H9 (cell line): ENCODE results near the gene CYBA. TPM values are rescaled to one million over a fixed set of nuclear protein-coding genes. Genes with fewer than 3 reads are reported as not detected.

Experiments used
- DNase-seq: peaks from one replicate; pipeline ENCODE4 v3.0.0-alpha.2; 2017
- H2AFZ ChIP-seq: one replicate; pipeline ENCODE4 v1.6.1; 2013; ENCODE audit warnings: mild to moderate bottlenecking, low read length, control low read depth, moderate library complexity
- H2AK5ac ChIP-seq: 2 replicates; pipeline ENCODE4 v1.6.1; 2013; ENCODE audit warnings: low read length, control low read depth, mixed read lengths; ENCODE audit not compliant: insufficient read length
- H2BK120ac ChIP-seq: one replicate; pipeline ENCODE4 v1.6.1; 2013; ENCODE audit warnings: low read depth, mild to moderate bottlenecking, low read length, control low read depth, inconsistent platforms; ENCODE audit not compliant: poor library complexity, severe bottlenecking
- H2BK12ac ChIP-seq: 2 replicates; pipeline ENCODE4 v1.6.1; 2013; ENCODE audit warnings: low read length, control low read depth, mixed read lengths, low read depth; ENCODE audit not compliant: insufficient read length
- H2BK15ac ChIP-seq: 2 replicates; pipeline ENCODE4 v1.6.1; 2013; ENCODE audit warnings: low read depth, low read length, control low read depth
- H2BK20ac ChIP-seq: one replicate; pipeline ENCODE4 v1.6.1; 2013; ENCODE audit warnings: low read depth, mild to moderate bottlenecking, low read length, control low read depth, inconsistent platforms; ENCODE audit not compliant: poor library complexity, severe bottlenecking
- H2BK5ac ChIP-seq: 2 replicates; pipeline ENCODE4 v1.6.1; 2013; ENCODE audit warnings: low read length, control low read depth, mixed read lengths; ENCODE audit not compliant: insufficient read length
- H3K14ac ChIP-seq: 2 replicates; pipeline ENCODE4 v1.6.1; 2013; ENCODE audit warnings: low read length, control low read depth; ENCODE audit not compliant: insufficient read depth
- H3K18ac ChIP-seq: 2 replicates; pipeline ENCODE4 v1.6.1; 2013; ENCODE audit warnings: low read depth, mild to moderate bottlenecking, mixed read lengths, low read length, control low read depth; ENCODE audit not compliant: insufficient read length
- H3K23ac ChIP-seq: 2 replicates; pipeline ENCODE4 v1.6.1; 2013; ENCODE audit warnings: low read length, control low read depth, mixed read lengths, low read depth; ENCODE audit not compliant: insufficient read length
- H3K23me2 ChIP-seq: 2 replicates; pipeline ENCODE4 v1.6.1; 2013; ENCODE audit warnings: low read depth, mild to moderate bottlenecking, mixed read lengths, low read length, control low read depth; ENCODE audit not compliant: insufficient read length, poor library complexity, severe bottlenecking
- H3K27ac ChIP-seq: 2 replicates; pipeline ENCODE4 v1.5.1; 2013; ENCODE audit warnings: low read length, control low read depth, mixed read lengths, low read depth; ENCODE audit not compliant: insufficient read length
- H3K27me3 ChIP-seq: 2 replicates; pipeline ENCODE4 v1.6.1; 2013; ENCODE audit warnings: low read length, control low read depth, inconsistent platforms; ENCODE audit not compliant: insufficient read depth
- H3K4ac ChIP-seq: 2 replicates; pipeline ENCODE4 v1.6.1; 2013; ENCODE audit warnings: low read depth, mild to moderate bottlenecking, control low read depth, inconsistent platforms, low read length, moderate library complexity
- H3K4me1 ChIP-seq: 2 replicates; pipeline ENCODE4 v1.6.1; 2013; ENCODE audit warnings: low read length, control low read depth, inconsistent platforms; ENCODE audit not compliant: insufficient read depth
- H3K4me2 ChIP-seq: 2 replicates; pipeline ENCODE4 v1.6.1; 2013; ENCODE audit warnings: low read length, control low read depth, mixed read lengths; ENCODE audit not compliant: insufficient read length, insufficient read depth
- H3K56ac ChIP-seq: 2 replicates; pipeline ENCODE4 v1.6.1; 2013; ENCODE audit warnings: low read depth, mild to moderate bottlenecking, mixed read lengths, low read length, control low read depth; ENCODE audit not compliant: insufficient read length
- H3K79me1 ChIP-seq: 2 replicates; pipeline ENCODE4 v1.6.1; 2013; ENCODE audit warnings: low read depth, mild to moderate bottlenecking, moderate library complexity, low read length, control low read depth, inconsistent platforms; ENCODE audit not compliant: insufficient read depth, poor library complexity, severe bottlenecking
- H3K79me2 ChIP-seq: 2 replicates; pipeline ENCODE4 v1.6.1; 2013; ENCODE audit warnings: low read length, control low read depth, inconsistent platforms; ENCODE audit not compliant: insufficient read depth
- H3K9ac ChIP-seq: 2 replicates; pipeline ENCODE4 v1.6.1; 2013; ENCODE audit warnings: low read length, control low read depth, mixed read lengths; ENCODE audit not compliant: insufficient read length; ENCODE audit errors: extremely low read depth
- H3K9me3 ChIP-seq: one replicate; pipeline ENCODE4 v1.6.1; 2013; ENCODE audit warnings: low read depth, low read length, inconsistent platforms; ENCODE audit not compliant: control insufficient read depth
- H3T11ph ChIP-seq: one replicate; pipeline ENCODE4 v1.6.1; 2013; ENCODE audit warnings: mild to moderate bottlenecking, low read length, control low read depth, inconsistent platforms
- H4K20me1 ChIP-seq: one replicate; pipeline ENCODE4 v1.6.1; 2013; ENCODE audit not compliant: control insufficient read depth, insufficient read length, insufficient read depth
- H4K5ac ChIP-seq: 2 replicates; pipeline ENCODE4 v1.6.1; 2013; ENCODE audit warnings: low read depth, mild to moderate bottlenecking, mixed read lengths, low read length, control low read depth; ENCODE audit not compliant: insufficient read length
- H4K8ac ChIP-seq: replicated peaks from 2 replicates; pipeline ENCODE4 v1.6.1; 2013; ENCODE audit warnings: low read length, control low read depth, mixed read lengths, low read depth; ENCODE audit not compliant: insufficient read length
- H4K91ac ChIP-seq: 2 replicates; pipeline ENCODE4 v1.6.1; 2013; ENCODE audit warnings: low read depth, mild to moderate bottlenecking, moderate library complexity, mixed read lengths, low read length, control low read depth; ENCODE audit not compliant: insufficient read length
- H3K27ac Mint-ChIP-seq, 3 experiments: 2 replicates in 2 of 3; 3 replicates in 1 of 3; pipeline ENCODE4 v1.8.0; 2020 to 2021; ENCODE audit warnings: mixed read lengths in 3 of 3, mild to moderate bottlenecking in 1 of 3, moderate library complexity in 1 of 3
- H3K27me3 Mint-ChIP-seq: 2 replicates; pipeline ENCODE4 v1.8.0; 2021; ENCODE audit warnings: low read depth, mild to moderate bottlenecking, moderate library complexity, mixed read lengths
- H3K36me3 Mint-ChIP-seq, 3 experiments: 2 replicates in 2 of 3; 3 replicates in 1 of 3; pipeline ENCODE4 v1.8.0; 2020 to 2021; ENCODE audit warnings: low read depth in 3 of 3, mixed read lengths in 3 of 3; ENCODE audit not compliant: insufficient read depth in 1 of 3
- H3K4me1 Mint-ChIP-seq, 2 experiments: 2 replicates each; pipeline ENCODE4 v1.8.0; 2020; ENCODE audit warnings: mixed read lengths in 2 of 2
- H3K4me3 Mint-ChIP-seq, 2 experiments: 2 replicates in 1 of 2; 3 replicates in 1 of 2; pipeline ENCODE4 v1.8.0; 2020 to 2021; ENCODE audit warnings: mild to moderate bottlenecking in 2 of 2, mixed read lengths in 2 of 2, moderate library complexity in 1 of 2
- H3K9me3 Mint-ChIP-seq, 2 experiments: 2 replicates in 1 of 2; 3 replicates in 1 of 2; pipeline ENCODE4 v1.8.0; 2020; ENCODE audit warnings: mild to moderate bottlenecking in 2 of 2, mixed read lengths in 2 of 2, moderate library complexity in 1 of 2
- CTCF ChIP-seq: fragments of 200-600 bp; sonication (generic); conservative IDR thresholded peaks from 3 replicates; pipeline ENCODE4 v1.8.0; 2021; ENCODE audit warnings: antibody characterized with exemption, mild to moderate bottlenecking
- WGBS: extraction: QIAGEN DNeasy Blood & Tissue Kit; methylation state at CpG from one replicate; pipeline ENCODE4 v1.1.7; 2013; ENCODE audit warnings: missing lambda C conversion rate, low lambda C conversion rate, mixed read lengths; ENCODE audit not compliant: insufficient read length; ENCODE audit errors: extremely low coverage; 5-methylcytosine and 5-hydroxymethylcytosine counted together
- total RNA-seq: library from RNA; stranded (reverse); gene quantifications from 2 replicates; pipeline ENCODE4 v1.2.1, GENCODE V29; 2021

The CYBA gene
- total RNA-seq, 1 experiment from 2014 or later = 153 TPM

- no peak overlapping the region for H3T11ph ChIP-seq
- H2BK12ac ChIP-seq = no peak overlapping the region
- H3K79me1 ChIP-seq = no peaks in the 10 kb centered on the region
- Mint-ChIP-seq H3K36me3 (peaks cover 23 to 73% (median 67%) of the 10 kb centered on the region in 3 experiments; a peak in 6 of 7 replicates), H3K4me3 (no peak overlapping the region), H3K27ac (0 out of 7 replicates have a peak overlapping the region, but pooled peaks of 1 of the 3 experiments have one; percentile 51), H3K9me3 (no peaks in the 10 kb centered on the region; a peak in 2 of 5 replicates), H3K27me3 (no peaks in the 10 kb centered on the region), H3K4me1 (peaks cover 0 to 20% of the 10 kb centered on the region in 2 experiments; a peak in 3 of 4 replicates)
- no peak overlapping the region for H3K14ac ChIP-seq
- H2BK5ac ChIP-seq = no peak overlapping the region
- no peak overlapping the region for H3K56ac ChIP-seq
- H3K9me3 ChIP-seq = no peaks in the 10 kb centered on the region
- H3K23me2 ChIP-seq = no peaks in the 10 kb centered on the region
- no peak for DNase-seq
- H3K18ac ChIP-seq = no peak overlapping the region
- H3K27me3 ChIP-seq = no peaks in the 10 kb centered on the region
- H2BK20ac ChIP-seq = no peak overlapping the region
- H3K9ac ChIP-seq = no peak overlapping the region
- no peak overlapping the region for H3K27ac ChIP-seq
- WGBS = no CpG with 5 or more reads among the region's 27 CpGs
- TF ChIP-seq CTCF = no peak
- no peak overlapping the region for H3K4me2 ChIP-seq
- no peak overlapping the region for H2BK120ac ChIP-seq
- H2AFZ ChIP-seq = no peak overlapping the region
- no peak overlapping the region for H3K23ac ChIP-seq
- no peak overlapping the region for H2BK15ac ChIP-seq
- H3K79me2 ChIP-seq = no peaks in the 10 kb centered on the region
- H3K4ac ChIP-seq = no peak overlapping the region
- no peaks in the 10 kb centered on the region for H3K4me1 ChIP-seq
- H4K5ac ChIP-seq = no peak overlapping the region
- H4K91ac ChIP-seq = no peak overlapping the region
- no peak overlapping the region for H4K8ac ChIP-seq
- no peaks in the 10 kb centered on the region for H4K20me1 ChIP-seq
- H2AK5ac ChIP-seq = no peak overlapping the region
Observed at GRCh38 chr16:88627531-88628411, 23.1 kb downstream of the CYBA start.
